HG02973 (cell line): Measurements from ENCODE around the gene ZYG11B.
"Not testable (repeated sequence)": the region's sequence is repeated elsewhere in the genome, so short reads cannot be mapped to it uniquely, and the experiment has no call there.

Experiments
- ATAC-seq: cut with Tn5 transposase; IDR thresholded peaks from one replicate; pipeline ENCODE4 v1.9.1; 2021; ENCODE audit warnings: moderate library complexity; ENCODE audit not compliant: unreplicated experiment

ZYG11B gene

GRCh38 chr1:52726265-52727113 is at the start of gene ZYG11B:
Gene ZYG11B, plus strand, starts transcription at chr1:52726453. Its CDS starts 201 bp downstream, at chr1:52726654.
- peak; percentile 78 for ATAC-seq

GRCh38 chr1:52677076-52677806 is 49.0 kb upstream of the ZYG11B start:
- no peak for ATAC-seq

- no peak for ATAC-seq
Observed at GRCh38 chr1:52679048-52679447, 47.2 kb upstream of the ZYG11B start.

DNA sequence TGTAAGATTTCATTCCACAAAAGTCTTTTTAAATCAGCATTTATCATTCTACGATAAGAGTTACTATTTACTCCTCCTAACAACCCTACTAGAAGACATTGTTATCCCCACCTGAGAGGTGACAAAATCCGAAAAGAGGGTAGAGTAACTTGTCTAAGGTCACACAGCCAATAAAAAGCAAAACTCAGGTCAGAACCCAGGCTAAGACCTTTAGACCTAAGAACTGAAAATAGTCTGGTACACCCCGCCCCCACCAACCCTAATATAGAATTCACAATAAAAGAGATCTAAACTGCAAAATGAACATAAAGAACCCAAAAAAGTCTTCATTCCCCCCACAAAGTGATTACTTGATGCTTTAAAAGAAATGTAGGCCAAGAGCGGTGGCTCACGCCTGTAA is 46.8 kb upstream of the ZYG11B start:
- no peak for ATAC-seq

DNA sequence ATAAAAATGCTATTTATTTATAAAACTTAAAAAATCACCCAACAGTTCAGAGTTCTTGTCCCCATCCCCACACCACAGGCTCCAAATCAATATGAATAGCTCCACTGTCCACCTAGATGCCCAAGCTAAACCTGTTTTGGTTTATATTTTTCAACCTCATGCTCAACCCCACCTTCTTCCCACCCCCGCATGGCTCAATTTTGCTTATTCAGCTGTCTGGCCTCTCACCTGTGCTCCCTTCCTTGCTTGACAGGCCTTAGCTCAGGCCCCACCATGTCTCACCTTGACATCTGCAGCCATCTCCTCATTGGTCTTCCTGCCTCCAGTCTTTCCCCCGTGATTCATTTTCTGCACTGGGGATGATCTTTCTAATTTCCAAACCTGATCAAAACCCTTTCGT is 45.9 kb upstream of the ZYG11B start:
- no peak for ATAC-seq

DNA sequence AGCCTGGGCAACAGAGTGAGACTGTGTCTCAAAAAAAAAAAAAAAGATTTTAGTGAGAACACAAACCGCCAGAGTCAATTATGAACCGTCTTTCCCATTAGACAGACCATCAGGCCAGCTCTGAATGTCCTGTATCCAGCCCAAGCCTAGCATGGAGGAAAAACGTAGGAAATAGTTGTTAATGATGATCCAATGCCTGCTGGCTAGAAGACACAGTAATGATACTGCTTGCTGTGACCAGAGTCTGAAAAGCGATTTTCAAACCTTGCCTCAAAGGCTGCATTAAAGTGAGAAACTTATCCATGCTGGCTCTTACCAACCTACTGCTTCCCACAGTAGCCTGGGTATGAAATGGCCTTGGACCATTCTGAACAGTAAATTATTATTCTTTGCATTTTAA is 45.1 kb upstream of the ZYG11B start:
- no peak for ATAC-seq

DNA sequence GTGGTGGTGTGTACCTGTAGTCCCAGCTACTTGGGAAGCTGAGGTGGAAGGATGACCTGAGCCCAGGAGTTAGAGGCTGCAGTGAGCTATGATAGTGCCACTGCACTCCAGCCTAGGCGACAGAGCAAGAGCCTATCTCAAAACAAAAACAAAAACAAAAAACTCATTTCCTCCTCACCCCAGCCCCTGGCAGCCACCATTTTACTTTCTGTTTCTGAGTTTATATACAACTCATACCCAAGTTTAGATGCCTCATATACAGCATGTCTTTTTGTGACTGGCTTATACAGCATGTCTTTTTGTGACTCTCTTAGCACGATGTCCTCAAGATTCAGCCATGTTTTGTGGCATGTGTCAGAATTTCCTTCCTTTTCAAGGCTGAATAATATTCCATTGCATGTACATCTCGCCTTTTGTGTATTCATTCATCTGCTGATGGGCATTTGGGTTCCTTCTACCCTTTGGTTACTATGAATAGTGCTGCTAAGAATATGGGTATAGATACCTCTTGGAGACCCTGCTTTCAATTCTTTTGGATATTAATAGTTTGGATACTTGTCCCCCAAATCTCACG is 42.8 kb upstream of the ZYG11B start:
- ATAC-seq, result no peak

DNA sequence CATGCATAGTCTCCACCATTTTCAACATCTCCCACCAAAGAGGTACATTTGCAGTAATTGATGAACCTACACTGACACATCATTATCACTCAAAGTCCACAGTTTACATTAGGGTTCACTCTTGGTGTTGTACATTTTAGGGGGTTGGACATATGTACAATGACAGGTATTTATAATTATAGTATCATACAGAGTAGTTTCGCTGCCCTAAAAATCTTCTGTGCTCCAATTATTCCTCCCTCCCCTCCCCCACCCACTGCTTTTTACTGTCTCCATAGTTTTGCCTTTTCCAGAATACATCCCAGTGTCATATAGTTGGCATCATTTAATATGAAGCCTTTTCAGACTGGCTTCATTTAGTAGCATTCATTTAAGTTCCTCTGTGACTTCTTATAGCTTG is 41.7 kb upstream of the ZYG11B start:
- ATAC-seq, result no peak

GRCh38 chr1:52686261-52686751 is 39.9 kb upstream of the ZYG11B start:
- not testable (repeated sequence) for ATAC-seq

- ATAC-seq, result no peak
Observed at GRCh38 chr1:52686830-52687229, 39.4 kb upstream of the ZYG11B start.

- ATAC-seq, result no peak
Observed at GRCh38 chr1:52691821-52692220, 34.4 kb upstream of the ZYG11B start.

- no peak for ATAC-seq
Observed at GRCh38 chr1:52692697-52693096, 33.6 kb upstream of the ZYG11B start.

DNA sequence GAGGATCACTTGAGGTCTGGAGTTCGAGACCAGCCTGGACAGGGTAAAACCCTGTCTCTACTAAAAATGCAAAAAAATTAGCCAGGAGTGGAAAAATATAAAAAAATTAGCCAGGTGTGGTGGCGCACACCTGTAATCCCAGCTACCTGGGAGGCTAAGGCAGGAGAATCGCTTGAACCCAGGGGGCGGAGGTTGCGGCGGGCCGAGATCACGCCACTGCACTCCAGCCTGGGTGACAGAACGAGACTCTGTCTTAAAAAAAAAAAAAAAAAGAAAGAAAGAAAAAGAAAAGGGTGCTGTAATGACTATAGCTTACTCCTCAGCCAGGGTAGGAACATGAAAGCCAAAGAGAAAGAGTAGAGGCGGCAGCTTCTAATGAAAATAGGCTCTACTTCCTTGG is 32.9 kb upstream of the ZYG11B start:
- ATAC-seq, result not testable (repeated sequence)

DNA sequence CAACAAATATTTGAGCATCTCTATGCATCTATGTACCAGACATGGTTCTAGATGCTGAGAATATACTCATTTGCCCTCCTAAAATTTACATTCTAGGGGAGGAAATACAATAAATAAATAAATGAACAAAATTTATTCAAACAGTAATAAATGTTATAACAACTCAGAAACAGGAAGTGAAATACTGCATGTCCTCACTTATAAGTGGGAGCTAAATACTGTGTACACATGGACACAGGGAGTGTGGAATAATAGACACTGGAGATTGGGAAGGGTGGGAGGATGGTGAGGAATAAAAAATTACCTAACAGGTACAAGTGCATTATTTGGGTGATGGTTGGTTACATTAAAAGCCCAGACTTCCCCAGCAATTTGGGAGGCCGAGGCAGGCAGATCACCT is 32.4 kb upstream of the ZYG11B start:
- ATAC-seq, result no peak

DNA sequence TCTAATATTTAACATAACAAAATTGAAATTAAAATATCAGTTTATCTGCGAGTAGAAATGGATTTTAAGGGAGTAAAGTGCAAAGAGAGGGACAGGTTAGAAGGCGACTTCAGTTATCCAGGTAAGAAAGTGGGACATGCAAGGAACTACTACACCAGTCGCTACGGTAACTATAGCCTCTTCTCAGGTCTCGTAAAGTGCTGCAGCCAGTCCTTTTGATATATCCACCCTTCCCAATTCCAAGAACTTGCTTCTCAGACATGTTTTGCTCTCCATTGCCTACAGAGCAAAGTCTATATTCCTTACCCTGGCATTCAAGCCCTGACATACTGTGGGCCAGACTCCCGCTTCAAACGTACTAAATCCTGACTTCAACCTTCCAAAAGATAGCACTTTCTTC is 30.6 kb upstream of the ZYG11B start:
- ATAC-seq, result no peak

DNA sequence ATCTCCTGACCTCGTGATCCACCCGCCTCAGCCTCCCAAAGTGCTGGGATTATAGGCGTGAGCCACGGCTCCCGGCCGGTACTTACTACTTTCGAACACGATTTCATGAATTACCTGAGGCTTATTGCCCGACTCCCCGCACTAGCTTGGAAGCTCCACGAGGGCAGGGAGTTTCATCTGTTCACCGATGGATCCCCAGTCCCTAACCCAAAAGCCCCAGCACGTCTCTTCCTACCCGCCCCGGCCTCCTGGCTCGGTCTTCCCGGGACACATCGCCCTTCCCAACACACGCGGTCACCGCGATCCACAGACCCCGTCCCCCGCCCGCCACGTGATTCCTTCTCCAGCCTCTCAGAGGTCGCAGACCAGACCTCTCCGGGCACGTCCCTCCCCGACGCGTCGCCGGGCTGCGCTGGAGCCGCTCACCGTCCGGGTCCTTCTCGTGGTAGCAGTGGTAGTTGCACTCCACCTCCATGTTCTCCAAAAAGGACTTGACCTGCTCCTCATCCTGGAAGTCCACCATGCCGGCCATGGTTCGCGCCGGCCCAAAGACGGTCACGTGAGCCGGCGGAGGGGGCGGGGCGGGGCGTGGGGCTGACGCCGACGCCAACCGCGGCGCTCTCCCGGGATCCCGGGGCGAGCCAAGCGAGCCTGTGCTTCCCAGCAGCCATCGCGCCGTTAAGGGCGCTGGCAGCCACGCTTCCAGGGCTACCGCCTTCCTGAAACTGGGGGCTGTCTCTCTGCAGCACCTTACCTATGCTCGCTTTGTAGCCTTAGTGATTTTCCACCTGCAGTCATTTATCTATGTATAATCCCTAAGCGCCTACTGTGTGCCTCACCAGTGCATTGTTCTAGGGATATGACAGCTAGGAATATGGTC is 28.2 kb upstream of the ZYG11B start, which contains the start of gene COA7:
Gene COA7, minus strand, starts transcription at position 553 of the 880 bp plus-strand sequence. Its CDS starts 21 bp downstream, at position 532.
- no peak for ATAC-seq

- ATAC-seq, result peak; percentile 95
Observed at GRCh38 chr1:52702886-52703787, 23.1 kb upstream of the ZYG11B start.

DNA sequence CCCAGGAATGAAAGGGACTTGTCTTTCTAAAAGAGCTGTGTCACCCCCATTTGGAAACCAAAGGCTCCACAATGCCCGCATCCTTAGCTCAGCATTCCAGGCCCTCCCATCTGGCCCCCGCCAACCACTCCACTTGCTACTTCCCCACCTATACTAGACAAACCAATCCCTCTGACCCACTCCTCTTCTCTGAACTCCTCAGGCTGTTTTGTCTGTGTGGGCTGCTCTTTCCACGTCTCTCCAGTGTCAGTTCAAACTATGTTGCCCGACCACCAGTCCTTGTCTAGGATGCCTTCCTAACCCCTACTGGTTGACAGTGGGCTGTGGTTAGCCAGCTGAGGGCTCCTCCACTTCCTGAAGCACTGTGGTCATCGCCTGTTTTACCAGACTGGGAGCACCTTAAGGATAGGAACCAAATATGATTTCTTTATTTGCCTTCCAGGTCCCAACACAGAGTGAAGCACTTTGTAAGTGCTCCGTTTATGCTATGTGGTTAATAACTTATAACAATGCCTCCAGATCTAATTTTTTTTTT is 20.1 kb upstream of the ZYG11B start:
- no peak for ATAC-seq
